T-helper 22 cell (primary cell): ENCODE data around the gene NFATC3.
"Not testable (repeated sequence)": the region's sequence is repeated elsewhere in the genome, so short reads cannot be mapped to it uniquely, and the experiment has no call there.

ENCODE experiments used
- DNase-seq: peaks from one replicate; pipeline ENCODE4 v3.0.0-alpha.2; 2020; ENCODE audit warnings: low read depth

The NFATC3 gene

GRCh38 chr16:68120496-68120895, 35.3 kb downstream of the NFATC3 start:
- DNase-seq, result not testable (repeated sequence)

GRCh38 chr16:68126395-68126794, 41.2 kb downstream of the NFATC3 start:
- no peak for DNase-seq

GRCh38 chr16:68128577-68129305, 43.6 kb downstream of the NFATC3 start:
- DNase-seq, result no peak

- no peak for DNase-seq
Observed at GRCh38 chr16:68130520-68130919, 45.4 kb downstream of the NFATC3 start.

GRCh38 chr16:68131813-68132706, 46.9 kb downstream of the NFATC3 start:
- DNase-seq, result no peak

GRCh38 chr16:68133000-68133399, 47.8 kb downstream of the NFATC3 start:
- not testable (repeated sequence) for DNase-seq

- DNase-seq, result no peak
Observed at GRCh38 chr16:68134644-68135043, 49.5 kb downstream of the NFATC3 start.

- DNase-seq, result no peak
Observed at GRCh38 chr16:68136515-68136914, 51.3 kb downstream of the NFATC3 start.

- no peak for DNase-seq
Observed at GRCh38 chr16:68144008-68144407, 58.8 kb downstream of the NFATC3 start.

- no peak for DNase-seq
Observed at GRCh38 chr16:68146585-68146984, 61.4 kb downstream of the NFATC3 start.

- DNase-seq, result no peak
Observed at GRCh38 chr16:68147444-68147843, 62.3 kb downstream of the NFATC3 start.

- no peak for DNase-seq
Observed at GRCh38 chr16:68149596-68149995, 64.4 kb downstream of the NFATC3 start.

GRCh38 chr16:68155425-68155824, 70.3 kb downstream of the NFATC3 start:
- no peak for DNase-seq

- DNase-seq, result no peak
Observed at GRCh38 chr16:68162413-68162812, 77.2 kb downstream of the NFATC3 start.

GRCh38 chr16:68163275-68163674, 78.1 kb downstream of the NFATC3 start:
- DNase-seq, result not testable (repeated sequence)

- no peak for DNase-seq
Observed at GRCh38 chr16:68166264-68166663, 81.1 kb downstream of the NFATC3 start.

- DNase-seq, result no peak
Observed at GRCh38 chr16:68179196-68179795, 94.1 kb downstream of the NFATC3 start.

GRCh38 chr16:68179855-68180254, 94.7 kb downstream of the NFATC3 start:
- DNase-seq, result no peak

- DNase-seq, result no peak
Observed at GRCh38 chr16:68183046-68183445, 97.9 kb downstream of the NFATC3 start.

GRCh38 chr16:68186877-68187276, 101.7 kb downstream of the NFATC3 start:
- DNase-seq, result no peak

GRCh38 chr16:68187505-68187904, 102.3 kb downstream of the NFATC3 start:
- DNase-seq, result no peak

- DNase-seq, result no peak
Observed at GRCh38 chr16:68188170-68188569, 103.0 kb downstream of the NFATC3 start.

- no peak for DNase-seq
Observed at GRCh38 chr16:68190081-68190480, 104.9 kb downstream of the NFATC3 start.
